HG02885 (cell line): ENCODE results near the gene PHRF1.
"Not testable (repeated sequence)": the region's sequence is repeated elsewhere in the genome, so short reads cannot be mapped to it uniquely, and the experiment has no call there.

Source experiments
- ATAC-seq: cut with Tn5 transposase; IDR thresholded peaks from one replicate; pipeline ENCODE4 v1.9.1; 2021; ENCODE audit warnings: mild to moderate bottlenecking; ENCODE audit not compliant: unreplicated experiment, poor library complexity

PHRF1 gene

GRCh38 chr11:646214-646613, 69.9 kb downstream of the PHRF1 start:
- ATAC-seq: no peak

- ATAC-seq: not testable (repeated sequence)
These were observed 71.4 kb downstream of the PHRF1 start for GRCh38 chr11:647672-648158.

- no peak for ATAC-seq
These were observed 74.2 kb downstream of the PHRF1 start for GRCh38 chr11:650482-650881.

- not testable (repeated sequence) for ATAC-seq
These were observed 76.9 kb downstream of the PHRF1 start for GRCh38 chr11:653136-653535.

GRCh38 chr11:653837-654236, 77.6 kb downstream of the PHRF1 start:
- ATAC-seq: no peak

- ATAC-seq: not testable (repeated sequence)
These were observed 78.2 kb downstream of the PHRF1 start for GRCh38 chr11:654444-654843.

GRCh38 chr11:655036-655726, 78.9 kb downstream of the PHRF1 start:
- no peak for ATAC-seq

- ATAC-seq: no peak
These were observed 80.2 kb downstream of the PHRF1 start for GRCh38 chr11:656426-656825.

GRCh38 chr11:656866-657265, 80.6 kb downstream of the PHRF1 start:
- ATAC-seq: no peak

- no peak for ATAC-seq
These were observed 81.4 kb downstream of the PHRF1 start for GRCh38 chr11:657691-658126.

GRCh38 chr11:659532-660085, 83.3 kb downstream of the PHRF1 start:
- ATAC-seq: no peak

GRCh38 chr11:660281-660680, 84.0 kb downstream of the PHRF1 start:
- no peak for ATAC-seq

- ATAC-seq: no peak
These were observed 84.6 kb downstream of the PHRF1 start for GRCh38 chr11:660681-661444.
